NOMO-1 treated with DMSO at 0.1 percent for 48 hours (cell line): ENCODE results near the gene COL2A1.

ENCODE experiments used
- DNase-seq: peaks from one replicate; lab custom pipeline; 2025; ENCODE audit not compliant: unreplicated experiment; lab: John Stamatoyannopoulos, UW

The COL2A1 gene

DNA sequence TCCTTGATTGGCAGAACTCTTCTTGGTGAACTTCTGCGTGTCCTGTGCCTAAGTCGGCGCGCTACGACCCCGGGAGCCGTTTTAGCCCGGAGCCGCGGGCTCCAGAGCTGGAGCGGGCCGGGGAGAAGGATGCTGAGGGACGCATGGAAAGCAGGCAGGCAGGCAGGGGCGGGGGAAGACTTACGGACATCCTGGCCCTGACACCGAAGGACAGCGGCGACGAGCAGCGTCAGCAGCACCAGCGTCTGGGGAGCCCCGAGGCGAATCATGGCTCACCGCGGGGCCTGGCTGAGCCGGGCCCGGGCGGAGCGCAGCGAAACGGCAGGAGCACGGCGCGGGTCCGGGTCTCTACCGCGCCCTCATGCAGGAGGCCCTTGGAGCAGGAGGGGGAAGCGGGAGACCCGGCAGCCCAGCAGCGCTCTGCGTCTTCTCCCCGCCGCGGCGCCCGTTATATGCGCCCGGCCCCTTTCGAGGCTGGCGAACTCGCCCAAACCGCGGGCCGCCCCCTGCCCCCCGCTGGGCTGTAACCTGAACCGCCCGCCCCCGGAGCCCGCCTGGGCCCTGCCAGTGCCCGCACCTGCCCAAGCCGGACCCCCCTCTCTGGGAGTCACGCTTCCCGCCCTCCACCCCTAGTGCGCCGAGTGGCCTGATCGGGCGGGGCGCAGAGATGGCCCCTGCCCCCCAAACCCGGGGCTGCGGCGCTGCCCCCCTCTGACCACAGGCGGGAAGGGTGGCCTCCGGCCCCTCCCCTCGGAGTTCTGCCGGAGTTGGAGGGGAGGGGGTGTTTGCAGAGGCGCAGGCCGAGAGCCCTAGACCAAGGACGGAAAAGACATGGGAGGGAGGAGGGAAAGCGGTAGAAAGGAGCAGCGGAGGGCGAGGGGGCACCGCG, at the start of gene COL2A1:
Gene COL2A1, minus strand, starts transcription at position 424 of the 889 bp plus-strand sequence. Its CDS starts 155 bp downstream, at position 269.
- no peak for DNase-seq

DNA sequence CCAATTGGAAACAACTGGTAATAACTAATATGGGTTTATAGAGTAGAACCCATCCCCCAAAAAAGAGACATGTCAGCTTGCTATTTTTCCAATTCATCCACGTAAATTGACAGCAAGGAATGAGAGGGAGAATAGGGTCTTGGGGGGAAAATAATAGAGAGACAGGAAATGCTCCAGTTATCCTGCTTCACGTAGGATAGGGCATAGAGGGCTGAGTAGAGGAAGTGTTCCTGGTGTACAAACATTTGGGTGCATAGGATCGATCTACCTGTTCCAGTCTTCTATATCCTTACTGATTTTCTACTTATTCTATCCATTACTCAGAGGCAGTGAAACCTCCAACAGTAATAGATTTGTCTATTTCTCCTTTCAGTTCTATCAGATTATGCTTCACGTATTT, 49.6 kb upstream of the COL2A1 start:
- no peak for DNase-seq

DNA sequence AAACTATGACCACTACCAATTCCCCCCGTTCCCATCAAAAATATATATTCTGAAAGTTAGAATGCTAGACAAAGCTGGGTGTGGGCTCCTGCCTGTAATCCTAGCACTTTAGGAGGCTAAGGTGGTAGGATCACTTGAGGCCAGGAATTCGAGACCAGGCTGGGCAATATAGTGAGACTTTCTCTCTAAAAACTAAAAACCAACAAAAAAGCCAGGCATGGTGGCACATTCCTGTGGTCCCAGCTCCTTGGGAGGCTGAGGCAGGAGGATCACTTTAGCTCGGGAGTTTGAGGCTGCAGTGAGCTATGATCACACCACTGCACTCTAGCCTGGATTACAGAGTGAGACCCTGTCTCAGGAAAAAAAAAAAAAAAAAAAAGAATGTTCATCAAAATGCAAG, 48.8 kb upstream of the COL2A1 start:
- no peak for DNase-seq

DNA sequence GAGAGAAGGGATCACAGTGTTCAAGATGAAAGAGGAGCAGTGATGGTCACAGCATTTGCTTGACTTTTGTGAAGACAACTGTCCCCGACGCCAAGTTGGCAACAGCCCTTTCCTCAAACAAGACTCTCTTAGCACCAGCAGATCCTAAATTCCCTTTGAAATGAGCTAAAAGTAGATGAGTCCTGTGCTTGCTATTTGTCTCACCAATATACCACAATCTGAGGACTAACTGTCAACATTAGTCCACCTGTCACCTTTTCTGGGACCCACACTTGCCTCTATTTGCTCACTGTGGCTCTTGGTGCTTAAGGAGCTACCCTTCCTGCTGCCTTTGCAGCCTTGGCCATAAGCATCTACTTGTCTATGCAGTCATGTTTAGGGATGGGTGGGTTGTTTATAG, 47.4 kb upstream of the COL2A1 start:
- DNase-seq: no peak

DNA sequence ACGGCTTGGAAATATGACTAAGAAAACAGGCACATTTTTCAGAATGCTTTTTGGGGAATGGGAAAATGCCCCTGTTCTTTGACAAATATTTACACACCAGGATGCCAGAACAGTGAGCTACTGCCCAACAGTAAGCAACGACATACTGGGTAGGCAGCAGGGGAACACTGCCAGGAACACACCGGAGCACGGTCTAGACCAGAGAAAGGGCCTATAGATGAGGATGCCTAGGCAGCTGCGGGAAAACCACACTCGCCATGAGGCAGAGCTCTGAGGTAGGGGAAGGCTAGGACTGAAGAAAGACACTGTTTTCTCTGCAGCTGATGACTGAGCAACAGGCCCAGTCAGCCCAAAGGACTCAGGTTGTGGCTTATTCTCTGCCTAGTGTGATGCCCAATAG, 45.9 kb upstream of the COL2A1 start:
- DNase-seq: no peak

DNA sequence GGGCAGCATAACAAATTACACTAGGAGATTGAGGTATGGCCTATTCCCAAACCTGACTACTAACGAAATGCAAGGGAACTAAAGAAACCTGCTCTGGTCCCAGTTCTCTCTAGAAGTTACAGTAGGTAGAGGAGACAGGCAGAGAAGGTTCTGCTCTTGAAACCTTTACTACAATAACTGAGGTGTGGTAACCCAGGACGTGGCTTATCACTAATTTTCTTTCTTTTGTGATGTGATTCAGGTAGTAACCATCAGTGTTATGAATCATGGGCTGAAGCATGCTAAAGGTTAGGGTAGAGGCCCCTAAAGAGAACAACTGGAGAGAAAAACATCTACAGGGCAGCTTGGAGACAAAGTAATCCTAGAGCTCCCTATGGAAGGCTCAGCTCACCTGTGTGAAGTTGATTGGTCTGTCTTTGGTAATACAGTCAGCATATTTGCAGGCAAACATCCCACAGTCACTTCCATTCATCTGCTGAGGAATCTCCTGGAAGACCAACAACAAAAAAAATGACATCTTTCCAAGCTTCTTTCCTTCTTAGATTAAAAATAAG, 41.8 kb upstream of the COL2A1 start:
- no peak for DNase-seq

DNA sequence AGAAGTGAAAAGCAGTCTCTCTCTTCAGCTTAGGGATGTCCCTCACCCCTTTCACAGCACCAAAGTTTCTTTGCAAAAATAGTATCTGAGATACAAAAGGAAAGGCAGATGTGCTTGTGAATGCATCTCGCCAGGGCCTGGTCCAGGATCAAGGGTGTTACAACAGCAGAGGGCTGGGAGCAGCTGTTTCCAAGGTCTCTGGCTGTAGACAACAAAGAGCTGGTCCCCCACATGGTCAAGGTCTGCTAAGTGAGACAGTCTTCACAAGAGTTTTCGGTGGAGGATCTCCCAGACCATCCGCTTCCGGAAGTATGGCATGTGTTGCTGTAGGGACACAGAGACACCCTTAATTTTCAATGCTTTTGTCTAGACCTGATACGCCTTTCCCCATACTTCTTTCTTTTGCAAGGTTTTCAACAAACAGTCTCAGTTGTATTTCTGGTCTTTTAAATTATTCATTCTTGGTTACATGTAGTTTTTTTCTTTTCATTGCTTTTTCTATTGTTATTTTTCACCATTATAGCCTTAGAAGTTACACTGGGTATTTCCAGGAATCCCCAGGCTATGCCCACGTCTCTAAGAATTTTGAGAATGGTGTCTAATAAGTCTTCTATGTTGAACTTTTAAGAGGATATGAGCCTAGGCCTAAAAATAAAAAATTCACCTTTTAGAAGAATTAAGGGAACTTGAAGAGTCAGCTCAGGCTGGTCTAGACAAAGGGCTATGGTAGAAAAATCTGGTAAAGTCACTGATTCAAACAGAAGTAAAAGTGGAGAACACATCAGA, 41.0 kb upstream of the COL2A1 start:
- DNase-seq: no peak

DNA sequence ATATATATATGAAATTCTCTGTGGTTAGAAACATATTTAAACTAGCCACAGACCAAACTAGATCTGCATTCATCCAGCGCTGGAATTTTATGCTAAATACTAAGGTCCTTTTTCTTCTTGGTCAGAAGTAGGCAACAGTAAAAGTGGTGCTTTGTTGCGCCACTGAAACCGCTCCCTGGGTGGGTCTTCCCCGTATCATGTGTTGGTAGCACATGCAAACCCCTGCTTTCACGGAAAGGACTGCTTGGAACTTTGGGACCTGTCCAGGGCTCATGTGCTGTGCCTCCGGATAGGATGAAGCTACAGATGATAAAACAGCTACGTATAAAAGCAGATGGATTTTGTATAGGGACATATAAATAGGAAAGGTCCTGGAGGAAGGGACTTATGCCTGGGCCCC, 40.1 kb upstream of the COL2A1 start:
- no peak for DNase-seq

DNA sequence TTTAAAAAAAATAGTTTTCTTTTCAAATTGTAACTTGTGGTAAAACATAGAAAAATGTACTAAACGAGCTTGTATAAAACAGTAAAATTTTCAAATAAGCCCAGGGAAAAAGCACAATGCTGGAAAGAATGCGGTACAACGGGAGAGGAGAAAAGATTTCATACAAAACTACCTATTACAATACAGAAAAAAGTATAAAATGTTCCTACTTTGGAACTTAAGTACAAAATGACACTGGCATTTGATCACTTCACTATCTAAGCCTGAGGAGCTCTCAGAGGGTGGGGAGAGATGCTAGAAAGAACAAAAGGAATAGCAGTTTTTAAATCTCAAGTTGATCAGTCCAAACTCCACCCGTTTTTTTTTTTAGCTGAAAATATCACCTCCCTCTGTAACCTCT, 39.5 kb upstream of the COL2A1 start:
- no peak for DNase-seq

DNA sequence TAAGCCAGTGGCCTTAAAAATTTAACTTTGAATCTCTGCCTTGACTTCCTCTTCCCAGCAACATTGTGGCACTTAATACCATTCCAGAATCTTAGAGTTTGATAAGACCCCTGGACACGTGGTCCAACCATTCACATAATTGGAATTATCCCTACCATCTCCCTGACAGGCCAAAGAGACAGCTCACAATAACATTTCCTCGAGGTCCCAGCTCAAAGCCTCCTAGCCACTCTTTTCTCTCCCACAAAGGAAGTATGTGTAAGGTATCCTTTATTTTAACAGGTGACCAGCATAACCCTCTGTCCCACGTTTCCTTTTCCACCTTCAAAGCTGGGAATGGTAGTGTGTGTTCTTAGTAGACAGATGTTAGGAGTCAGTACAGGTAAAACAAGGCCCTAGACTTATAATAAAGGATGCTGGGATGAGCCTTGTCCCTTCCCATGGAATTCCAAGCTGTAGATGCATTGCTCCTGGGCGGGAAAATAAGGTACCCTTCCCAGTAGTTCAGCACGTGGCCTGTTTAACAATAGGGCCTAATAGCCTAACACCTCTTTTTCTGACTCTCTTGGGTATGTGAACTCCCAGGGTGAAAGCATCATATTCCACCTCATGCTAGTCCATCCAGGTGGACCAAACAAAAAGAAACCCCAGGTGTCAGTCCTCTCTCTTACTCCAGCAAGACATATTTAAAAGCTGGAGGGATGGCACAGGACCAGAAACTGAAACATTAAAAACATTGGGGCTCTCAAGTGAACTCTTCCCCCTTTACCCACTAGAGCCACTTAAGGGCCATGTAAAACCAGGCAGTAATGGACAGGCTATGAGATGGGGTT, 37.5 kb upstream of the COL2A1 start:
- DNase-seq: no peak

DNA sequence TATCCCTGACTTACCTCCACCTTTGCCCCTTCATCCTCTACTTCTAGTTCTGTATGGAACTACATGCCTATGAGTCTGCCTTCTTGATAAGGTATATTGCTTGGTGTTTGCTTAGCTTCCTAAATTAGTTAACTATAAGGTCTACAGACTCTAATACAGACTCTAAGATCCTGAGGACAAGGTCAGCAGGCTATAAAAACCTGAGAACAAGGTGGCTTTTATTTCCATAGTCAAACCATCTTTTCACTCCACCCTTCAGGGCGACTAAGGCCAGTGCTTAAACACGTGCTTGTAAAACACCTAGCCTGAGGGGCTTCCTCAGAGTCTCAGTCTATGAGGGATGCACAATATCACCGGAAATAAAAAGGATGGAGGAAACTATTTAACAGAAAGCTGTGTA, 36.1 kb upstream of the COL2A1 start:
- DNase-seq: no peak

DNA sequence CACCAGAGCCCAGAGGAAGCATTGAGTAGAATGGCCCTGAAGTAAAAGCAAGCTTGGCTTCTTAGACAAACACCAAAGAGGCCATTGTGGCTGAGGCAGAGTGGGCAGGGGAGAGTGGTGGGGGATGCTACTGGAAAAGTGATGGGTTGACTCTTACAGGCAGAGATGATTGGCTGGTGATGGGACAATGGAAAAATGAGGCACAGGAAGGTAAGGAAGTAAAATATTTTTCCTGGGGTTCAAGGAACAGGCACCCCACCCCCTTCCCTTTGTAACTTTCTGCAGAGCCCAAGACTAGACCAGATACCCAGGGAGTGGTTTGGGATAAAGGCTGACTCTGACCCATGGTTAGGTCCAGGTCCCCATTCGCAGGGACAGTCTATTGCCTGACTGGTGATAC, 34.9 kb upstream of the COL2A1 start:
- no peak for DNase-seq

DNA sequence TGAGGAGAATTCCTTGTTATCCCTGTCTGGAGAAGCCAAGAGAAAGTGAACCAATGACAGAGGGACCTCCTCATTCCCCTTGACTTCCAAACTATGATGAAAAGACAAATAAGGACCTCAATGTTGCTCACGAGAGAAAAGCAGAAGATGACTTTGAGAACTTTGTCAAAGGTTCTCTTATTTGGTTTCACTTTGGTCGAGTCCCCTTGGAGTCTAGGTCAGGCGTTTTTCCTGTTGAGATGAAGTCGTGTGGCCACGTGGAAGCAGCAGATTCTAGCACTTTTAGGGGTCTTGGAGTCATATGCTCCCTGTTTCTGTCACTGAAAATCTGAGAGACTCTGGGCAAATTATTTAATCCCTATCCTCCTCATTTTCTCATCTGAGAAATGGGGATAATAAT, 33.8 kb upstream of the COL2A1 start:
- DNase-seq: peak; percentile 73

DNA sequence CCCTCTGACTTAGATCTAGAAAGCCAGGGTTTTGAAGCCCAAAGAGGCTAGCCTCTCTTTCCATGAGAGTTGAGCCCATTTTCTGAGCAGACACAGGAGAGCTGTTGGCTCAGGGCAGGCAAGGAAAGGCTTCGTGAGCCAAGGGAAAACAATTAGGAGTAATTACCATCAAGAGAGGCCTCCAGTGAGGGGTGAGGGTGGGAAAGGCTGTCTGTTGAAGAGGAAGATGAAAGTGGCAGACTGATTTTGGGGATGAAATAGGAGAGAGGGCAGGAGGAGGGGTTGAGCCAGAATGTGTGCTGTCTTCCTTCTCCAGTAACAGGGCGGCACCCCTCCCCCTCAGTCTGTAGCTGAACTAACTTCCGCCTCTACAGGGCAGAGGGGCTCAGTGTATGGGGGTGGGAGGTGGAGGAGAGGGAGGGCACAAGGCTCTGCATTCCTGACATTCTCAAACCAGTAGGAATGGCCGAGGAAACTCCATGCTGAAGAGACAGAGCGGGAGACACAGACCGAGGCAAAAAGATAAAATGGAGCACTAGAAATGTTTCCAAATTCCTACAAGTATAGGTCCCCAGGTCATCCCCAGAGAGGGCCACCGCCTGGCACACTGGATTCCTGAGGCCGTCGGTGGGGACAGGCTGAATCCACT, 33.1 kb upstream of the COL2A1 start:
- DNase-seq: peak; percentile 34

DNA sequence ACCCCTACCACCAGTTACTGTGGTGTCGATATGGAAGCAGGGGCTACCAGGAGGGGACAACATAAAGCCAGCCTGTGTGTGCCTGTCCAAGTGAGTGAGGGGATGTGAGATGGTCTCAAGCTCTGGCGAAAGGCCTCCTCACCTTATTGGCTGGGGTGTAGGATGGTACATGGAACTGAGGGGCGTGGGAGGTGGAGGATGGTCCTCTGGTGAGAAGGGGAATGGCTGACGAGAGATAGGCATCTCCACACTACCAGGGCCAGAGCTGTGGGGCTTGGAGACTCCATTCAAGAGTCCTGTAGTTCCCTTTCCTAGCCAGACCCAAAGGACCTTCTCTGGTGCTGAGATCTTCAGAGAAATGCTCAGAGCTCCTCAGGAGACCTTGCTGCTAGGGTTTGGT, 32.5 kb upstream of the COL2A1 start:
- no peak for DNase-seq

DNA sequence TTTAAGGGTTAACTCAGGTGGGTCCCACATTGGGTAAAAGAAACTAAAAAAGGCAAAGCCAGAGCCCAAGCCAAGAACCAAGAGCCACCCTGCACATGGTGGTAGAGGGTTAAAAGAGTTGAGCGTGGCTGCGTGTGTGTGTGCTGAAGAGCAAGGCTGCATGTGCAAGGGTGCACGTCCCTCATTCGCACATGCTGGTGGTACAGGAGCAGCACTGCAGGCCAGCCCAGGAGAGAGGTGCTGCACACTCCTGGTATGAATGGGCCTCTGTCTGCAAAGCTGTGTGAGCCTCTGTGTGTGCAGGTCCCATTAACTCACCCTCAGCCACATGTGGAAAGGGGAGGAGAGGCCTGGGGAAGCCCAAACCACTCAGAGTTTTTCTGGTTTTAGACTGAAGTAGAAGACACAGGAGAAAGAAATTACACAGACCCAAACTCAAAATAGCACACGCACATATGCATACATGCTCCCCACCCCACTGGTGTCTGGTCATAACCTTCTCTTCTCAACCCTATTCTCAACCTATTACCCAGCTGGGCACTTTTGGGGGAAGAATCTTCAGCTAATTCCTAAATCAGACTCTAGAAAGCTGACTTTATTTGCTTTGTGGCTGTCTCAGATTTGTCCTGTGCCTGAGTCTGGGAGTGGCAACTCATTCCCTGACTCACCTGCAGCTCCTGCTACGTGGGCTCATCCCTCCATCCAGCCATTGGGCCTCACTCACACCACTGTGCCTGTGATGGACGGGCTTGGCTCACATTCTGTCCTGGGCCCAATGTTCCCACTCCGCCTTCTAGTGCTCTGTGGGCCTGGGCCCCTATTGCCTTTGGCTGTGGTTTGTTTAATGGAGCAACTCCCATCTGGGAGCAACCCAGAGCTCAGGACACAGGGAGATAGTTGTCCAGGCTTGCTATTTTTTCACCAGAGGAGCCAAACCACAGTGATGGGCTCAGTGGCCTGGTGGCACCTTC, 30.8 kb upstream of the COL2A1 start:
- no peak for DNase-seq

DNA sequence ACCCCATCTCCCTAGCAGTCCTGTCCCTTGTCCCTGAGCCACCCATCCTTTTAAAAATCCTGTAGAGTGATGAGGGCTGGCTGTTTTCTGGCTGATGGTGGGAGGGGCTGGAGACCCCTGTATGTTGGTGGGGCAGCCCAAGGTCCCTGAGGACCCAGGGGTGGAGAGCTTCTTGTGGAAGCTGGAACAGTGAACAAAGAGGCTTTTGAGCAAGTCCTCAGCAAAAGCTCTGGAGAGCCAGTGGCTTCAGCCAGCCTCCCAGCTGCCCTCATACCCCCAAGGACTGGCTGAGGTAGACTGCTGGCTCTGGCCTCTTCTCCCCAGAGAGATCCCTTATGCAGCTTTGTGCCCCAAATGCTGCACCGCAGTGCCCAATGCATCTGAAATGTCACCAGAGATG, 29.2 kb upstream of the COL2A1 start:
- DNase-seq: no peak

DNA sequence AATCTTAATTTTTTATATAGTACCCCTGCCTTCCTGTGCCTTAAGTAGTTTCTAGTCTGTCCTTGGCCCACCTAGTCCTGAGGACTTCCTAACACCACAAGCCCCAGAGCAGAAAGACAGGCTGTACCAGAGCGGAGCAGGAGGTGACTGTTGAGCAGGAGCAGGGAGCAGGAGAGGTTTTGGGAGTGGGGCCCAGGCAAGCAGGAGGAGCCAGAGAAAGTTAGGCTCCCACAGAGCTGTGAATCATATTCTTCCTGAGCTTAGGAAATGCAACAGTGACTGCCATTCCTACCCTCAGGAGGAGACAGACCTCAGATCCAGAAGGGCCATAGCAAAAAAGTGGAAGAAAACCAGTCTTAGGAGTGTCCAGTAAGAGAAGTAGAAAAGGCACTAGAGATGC, 28.3 kb upstream of the COL2A1 start:
- DNase-seq: no peak

DNA sequence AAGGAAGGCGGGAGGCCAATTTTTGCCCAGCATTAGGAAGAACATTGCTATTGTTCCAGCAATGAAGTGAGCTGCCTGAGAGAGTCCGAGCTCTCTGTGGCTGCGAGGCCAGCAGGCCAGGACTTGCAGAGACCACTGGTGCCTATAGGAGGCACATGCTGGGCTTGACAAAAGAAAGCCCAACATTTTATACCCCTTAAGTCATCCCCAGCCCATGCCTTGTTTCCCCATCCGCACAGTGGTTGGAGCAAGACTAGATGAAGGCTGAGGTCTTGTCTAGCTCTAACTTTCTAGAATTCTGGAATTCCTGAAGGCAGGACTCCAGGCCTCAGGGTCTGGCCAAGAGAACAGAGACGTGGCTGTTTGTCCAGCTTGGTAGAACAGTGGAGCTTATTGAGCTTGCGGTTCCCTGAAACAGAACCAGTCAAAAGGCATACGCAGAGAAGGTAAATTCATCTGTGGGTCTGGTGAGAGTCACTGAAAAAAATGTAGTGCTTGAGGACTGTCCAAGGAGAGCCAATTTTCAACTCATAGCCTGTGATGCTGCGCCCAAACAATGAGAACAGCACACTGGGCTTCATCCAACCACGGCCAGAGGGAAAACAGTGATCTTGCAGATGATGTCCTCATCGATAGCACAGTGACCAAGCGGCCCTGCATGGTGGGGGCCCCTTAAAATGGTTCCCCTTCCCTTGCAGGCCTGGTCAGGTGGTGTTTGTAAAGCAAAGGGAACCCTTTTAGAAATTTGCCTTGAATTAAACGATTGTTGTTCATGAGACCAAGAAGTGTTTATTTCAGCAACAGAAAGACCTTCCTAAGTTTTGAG, 27.1 kb upstream of the COL2A1 start:
- no peak for DNase-seq
